SW480 (cell line): ENCODE results near the gene CACNB3.

Experiments
- DNase-seq: peaks from one replicate; pipeline ENCODE4 v3.0.0-alpha.2; 2016; ENCODE audit warnings: low spot score

The CACNB3 gene

GRCh38 chr12:48817873-48818830 is at the start of gene CACNB3:
Gene CACNB3 (plus strand): TSS chr12:48818496. CDS start chr12:48818930, 434 bp downstream.
- peak; percentile 50 for DNase-seq

GRCh38 chr12:48768736-48769135 is 49.6 kb upstream of the CACNB3 start:
- no peak for DNase-seq

GRCh38 chr12:48770756-48771155 is 47.5 kb upstream of the CACNB3 start:
- no peak for DNase-seq

GRCh38 chr12:48771588-48772112 is 46.6 kb upstream of the CACNB3 start:
- no peak for DNase-seq

GRCh38 chr12:48773686-48774085 is 44.6 kb upstream of the CACNB3 start:
- DNase-seq = no peak

- no peak for DNase-seq
Observed at GRCh38 chr12:48774516-48774915, 43.8 kb upstream of the CACNB3 start.

- DNase-seq = no peak
Observed at GRCh38 chr12:48775299-48775698, 43.0 kb upstream of the CACNB3 start.

- DNase-seq = no peak
Observed at GRCh38 chr12:48775991-48776649, 42.2 kb upstream of the CACNB3 start.

- no peak for DNase-seq
Observed at GRCh38 chr12:48776956-48777355, 41.3 kb upstream of the CACNB3 start.

- no peak for DNase-seq
Observed at GRCh38 chr12:48777501-48778400, 40.5 kb upstream of the CACNB3 start.

GRCh38 chr12:48779869-48780268 is 38.4 kb upstream of the CACNB3 start:
- no peak for DNase-seq

GRCh38 chr12:48780381-48781025 is 37.8 kb upstream of the CACNB3 start:
- no peak for DNase-seq

- no peak for DNase-seq
Observed at GRCh38 chr12:48781750-48782456, 36.4 kb upstream of the CACNB3 start.

- DNase-seq = no peak
Observed at GRCh38 chr12:48782457-48783395, 35.6 kb upstream of the CACNB3 start.

- no peak for DNase-seq
Observed at GRCh38 chr12:48783432-48783831, 34.9 kb upstream of the CACNB3 start.

- DNase-seq = no peak
Observed at GRCh38 chr12:48786591-48787544, 31.4 kb upstream of the CACNB3 start.

- no peak for DNase-seq
Observed at GRCh38 chr12:48787791-48788523, 30.3 kb upstream of the CACNB3 start.

- no peak for DNase-seq
Observed at GRCh38 chr12:48788524-48788853, 29.8 kb upstream of the CACNB3 start.
